ENCODE measurements around the gene RSF1.
"Not testable (repeated sequence)": the region's sequence is repeated elsewhere in the genome, so short reads cannot be mapped to it uniquely, and the experiment has no call there.

The RSF1 gene, protein sequence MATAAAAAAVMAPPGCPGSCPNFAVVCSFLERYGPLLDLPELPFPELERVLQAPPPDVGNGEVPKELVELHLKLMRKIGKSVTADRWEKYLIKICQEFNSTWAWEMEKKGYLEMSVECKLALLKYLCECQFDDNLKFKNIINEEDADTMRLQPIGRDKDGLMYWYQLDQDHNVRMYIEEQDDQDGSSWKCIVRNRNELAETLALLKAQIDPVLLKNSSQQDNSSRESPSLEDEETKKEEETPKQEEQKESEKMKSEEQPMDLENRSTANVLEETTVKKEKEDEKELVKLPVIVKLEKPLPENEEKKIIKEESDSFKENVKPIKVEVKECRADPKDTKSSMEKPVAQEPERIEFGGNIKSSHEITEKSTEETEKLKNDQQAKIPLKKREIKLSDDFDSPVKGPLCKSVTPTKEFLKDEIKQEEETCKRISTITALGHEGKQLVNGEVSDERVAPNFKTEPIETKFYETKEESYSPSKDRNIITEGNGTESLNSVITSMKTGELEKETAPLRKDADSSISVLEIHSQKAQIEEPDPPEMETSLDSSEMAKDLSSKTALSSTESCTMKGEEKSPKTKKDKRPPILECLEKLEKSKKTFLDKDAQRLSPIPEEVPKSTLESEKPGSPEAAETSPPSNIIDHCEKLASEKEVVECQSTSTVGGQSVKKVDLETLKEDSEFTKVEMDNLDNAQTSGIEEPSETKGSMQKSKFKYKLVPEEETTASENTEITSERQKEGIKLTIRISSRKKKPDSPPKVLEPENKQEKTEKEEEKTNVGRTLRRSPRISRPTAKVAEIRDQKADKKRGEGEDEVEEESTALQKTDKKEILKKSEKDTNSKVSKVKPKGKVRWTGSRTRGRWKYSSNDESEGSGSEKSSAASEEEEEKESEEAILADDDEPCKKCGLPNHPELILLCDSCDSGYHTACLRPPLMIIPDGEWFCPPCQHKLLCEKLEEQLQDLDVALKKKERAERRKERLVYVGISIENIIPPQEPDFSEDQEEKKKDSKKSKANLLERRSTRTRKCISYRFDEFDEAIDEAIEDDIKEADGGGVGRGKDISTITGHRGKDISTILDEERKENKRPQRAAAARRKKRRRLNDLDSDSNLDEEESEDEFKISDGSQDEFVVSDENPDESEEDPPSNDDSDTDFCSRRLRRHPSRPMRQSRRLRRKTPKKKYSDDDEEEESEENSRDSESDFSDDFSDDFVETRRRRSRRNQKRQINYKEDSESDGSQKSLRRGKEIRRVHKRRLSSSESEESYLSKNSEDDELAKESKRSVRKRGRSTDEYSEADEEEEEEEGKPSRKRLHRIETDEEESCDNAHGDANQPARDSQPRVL (N-terminal part only)

DNA sequence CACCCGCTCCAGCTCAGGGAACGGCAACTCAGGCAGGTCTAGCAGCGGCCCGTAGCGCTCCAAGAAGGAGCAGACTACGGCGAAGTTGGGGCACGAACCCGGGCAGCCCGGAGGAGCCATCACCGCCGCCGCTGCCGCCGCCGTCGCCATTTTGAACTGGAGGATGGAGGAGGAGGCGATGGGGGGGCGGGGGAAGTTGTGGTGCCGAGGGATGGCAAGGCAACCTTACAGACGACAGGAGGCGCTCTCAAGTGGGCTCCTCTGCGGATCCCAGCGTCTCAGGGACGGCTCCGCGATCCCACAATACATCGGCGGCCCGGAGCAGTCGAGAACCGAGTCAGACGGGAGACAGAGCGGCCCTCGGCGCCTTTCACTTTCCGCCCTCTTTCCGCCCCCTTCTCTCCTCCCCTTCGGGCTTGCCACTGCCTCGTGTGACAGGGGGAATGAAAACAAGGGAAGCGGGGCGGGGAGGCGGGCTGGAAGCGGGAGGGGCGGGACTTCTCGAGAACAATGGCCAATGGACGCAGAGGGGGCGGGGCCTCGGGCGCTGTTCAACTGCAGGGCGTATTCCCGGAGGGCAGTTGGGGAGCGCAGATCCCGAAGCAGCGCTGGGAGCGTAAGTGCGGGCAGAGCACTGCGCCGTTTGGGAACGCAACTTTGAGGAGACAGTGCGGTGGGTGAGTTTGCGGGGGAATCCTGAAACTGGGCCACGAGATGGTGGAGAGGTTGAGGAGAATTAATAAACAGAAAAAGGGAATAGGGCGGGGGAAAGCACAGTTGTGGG is at the start of gene RSF1, which contains the start of gene AAMDC:
Gene RSF1 (minus strand): TSS at position 158 of the 784 bp plus-strand sequence. CDS start 8 bp downstream, at position 150.
Gene AAMDC (plus strand): TSS at position 580 of the 784 bp plus-strand sequence. CDS start 21,353 bp downstream, outside the sequence.
- peak; percentile 99 for DNase-seq

DNA sequence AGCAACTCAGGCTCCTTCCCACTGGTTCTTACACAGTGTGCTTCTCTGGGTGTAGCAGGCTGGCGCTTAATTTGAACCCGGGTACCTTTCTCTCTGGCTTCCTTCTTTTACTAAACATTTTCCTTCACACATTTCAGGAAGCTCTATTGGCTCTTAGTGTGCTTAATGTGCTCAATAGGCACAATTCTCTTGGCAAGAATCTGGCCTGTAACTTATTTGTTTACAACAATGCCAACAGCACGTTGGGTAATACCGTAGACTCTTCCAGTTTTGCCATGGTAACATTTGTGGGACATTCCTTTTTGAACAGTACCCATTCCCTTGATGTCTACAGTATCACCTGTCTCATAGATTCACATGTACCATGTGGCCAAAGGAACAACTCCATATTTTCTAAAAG is 48.2 kb upstream of the RSF1 start:
- no peak for DNase-seq

DNA sequence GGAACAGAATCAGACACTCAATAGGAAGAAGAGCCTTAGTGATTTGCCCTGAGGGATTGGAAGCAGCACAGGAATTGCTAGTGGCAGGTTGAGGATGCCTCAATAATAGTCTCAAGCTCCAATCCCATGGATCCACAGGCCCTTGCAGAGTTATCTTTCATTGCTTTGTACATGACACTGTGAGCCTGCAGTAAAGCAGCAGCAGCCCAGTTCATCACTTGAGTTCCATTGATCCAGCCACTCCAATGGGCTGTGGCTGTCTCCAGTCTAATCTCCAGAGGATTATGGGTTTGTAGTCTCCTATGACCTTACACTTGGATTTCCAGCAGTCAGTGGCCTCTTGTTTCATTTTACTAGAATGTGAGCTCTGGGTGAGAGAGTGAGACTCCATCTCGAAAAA is 45.8 kb upstream of the RSF1 start:
- DNase-seq = no peak

DNA sequence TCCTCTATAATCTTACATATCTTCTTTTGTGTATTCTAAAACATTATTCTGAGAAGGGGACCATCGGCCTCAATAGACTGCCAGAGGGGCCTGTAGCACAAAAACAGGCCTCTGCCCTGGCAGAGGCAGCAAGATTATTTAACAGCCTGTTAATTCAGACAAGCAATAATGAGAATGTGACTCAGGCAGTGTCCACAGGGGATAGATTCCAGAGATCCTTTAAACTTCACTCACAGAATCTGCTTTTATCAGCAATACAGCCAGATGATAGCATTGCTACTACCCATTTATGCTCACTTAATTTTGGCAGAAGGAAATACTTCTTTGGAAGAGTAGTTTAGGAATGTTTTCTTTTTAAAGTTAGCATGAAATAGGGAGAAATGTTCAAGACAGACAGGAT is 45.3 kb upstream of the RSF1 start:
- peak; percentile 26 for DNase-seq

DNA sequence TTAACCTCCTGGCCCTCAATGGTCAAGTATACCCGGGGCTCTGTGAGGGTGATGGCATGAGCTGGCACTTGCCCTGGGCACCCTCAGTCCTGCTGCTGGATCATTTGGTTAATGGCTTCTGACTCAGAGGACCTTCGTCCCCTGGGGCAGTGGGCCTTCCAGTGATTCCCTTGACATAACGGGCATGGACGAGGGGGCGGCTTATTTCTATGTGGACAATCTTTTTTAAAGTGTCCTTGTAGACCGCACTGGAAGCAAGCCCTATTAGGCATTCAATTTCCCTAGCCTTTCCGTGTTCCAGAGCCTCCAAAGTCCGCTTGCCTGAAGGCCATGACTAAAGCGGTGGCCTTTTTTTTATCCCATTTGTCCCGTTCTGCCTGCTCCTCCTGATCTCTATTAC is 40.9 kb upstream of the RSF1 start:
- not testable (repeated sequence) for DNase-seq

DNA sequence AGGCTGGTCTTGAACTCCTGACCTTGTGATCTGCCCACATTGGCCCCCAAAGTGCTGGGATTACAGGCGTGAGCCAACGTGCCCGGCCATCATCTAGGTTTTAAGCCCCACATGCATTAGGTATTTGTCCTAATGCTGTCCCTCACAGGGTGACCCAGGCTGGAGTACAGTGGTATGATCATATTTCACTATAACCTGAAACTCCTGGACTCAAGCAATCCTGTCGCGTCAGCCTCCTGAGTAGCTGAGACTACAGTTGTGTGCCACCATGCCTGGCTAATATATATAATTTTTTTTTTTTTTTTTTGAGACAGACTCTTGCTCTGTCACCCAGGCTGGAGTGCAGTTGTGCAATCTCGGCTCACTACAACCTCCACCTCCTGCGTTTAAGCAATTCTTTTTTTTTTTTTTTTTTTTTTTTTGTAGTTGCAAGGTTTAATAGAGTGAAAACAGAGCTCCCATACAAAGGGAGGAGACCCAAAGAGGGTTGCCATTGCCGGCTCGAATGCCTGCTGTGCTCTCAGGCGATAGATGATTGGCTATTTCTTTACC is 37.5 kb upstream of the RSF1 start:
- DNase-seq = not testable (repeated sequence)

DNA sequence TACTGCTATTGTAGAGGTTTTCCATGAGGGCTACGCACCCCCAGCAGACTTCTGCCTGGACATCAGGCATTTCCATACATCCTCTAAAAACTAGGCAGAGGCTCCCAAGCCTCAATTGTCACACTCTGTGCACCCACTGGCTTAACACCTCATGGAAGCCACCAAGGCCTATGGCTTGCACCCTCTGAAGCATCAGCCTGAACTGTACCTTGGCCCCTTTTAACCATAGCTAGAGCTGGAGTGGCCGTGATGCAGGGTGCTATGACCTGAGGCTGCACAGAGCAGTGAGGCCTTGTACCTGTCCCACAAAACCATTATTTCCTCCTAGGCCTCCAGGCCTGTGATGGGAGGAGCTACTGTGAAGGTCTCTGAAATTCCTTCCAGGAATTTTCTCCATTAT is 34.3 kb upstream of the RSF1 start:
- DNase-seq = no peak

DNA sequence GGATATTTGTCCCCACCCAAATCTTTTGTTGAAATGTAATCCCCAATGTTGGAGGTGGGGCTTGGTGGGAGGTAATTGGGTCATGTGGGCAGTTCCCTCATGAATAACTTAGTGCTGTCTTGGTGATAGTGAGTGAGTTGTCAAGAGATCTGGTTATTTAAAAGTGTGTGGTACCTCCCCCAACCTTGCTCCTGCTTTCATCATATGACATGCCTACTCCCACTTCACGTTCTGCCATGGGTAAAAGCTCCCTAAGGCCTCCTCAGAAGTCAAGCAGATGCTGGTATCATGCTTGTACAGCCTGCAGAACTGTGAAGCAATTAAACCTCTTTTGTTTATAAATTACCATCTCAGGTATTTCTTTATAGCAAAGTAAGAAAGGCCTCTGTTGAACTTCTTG is 31.0 kb upstream of the RSF1 start:
- no peak for DNase-seq

DNA sequence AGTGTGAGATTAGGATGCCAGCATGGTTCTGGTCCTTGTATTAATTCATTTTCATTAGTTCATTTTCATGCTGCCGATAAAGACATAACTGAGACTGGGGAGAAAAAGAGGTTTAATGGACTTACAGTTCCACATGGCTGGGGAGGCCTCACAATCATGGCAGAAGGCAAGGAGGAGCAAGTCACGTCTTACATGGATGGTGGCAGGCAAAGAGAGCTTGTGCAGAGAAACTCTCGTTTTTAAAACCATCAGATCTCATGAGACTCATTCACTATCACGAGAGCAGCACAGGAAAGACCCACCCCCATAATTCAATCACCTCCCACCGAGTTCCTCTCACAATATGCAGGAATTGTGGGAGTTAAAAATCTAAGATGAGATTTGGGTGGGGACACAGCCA is 23.2 kb upstream of the RSF1 start:
- not testable (repeated sequence) for DNase-seq

DNA sequence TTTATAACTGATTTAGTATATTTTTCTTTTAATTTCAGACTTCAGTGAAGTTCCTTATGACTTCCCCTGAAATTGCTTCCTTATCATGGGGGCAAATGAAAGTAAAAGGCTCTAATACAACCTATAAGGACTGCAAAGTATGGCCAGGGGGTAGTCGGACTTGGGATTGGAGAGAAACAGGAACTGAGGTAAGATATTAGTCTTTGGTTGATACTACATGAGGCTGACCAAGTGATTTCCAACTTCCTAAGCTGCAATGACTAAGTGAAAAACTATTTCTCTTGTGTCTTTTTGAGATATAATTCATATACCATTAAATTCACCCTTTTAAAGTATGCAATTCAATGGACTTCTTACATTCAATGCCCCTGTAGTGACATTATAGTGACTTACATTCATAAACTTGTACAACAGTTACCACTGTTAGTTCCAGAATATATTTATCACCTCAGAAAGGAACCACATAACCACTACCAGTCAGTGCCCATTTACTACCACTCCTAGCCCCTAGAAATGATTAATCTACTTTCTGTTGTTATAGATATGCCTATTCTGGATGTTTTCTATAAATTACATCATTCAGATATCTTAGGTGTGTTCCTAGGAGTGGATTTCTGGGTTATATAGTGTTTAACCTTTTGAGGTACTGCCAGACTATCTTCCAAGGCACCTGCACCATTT is 22.1 kb upstream of the RSF1 start:
- peak; percentile 13 for DNase-seq

DNA sequence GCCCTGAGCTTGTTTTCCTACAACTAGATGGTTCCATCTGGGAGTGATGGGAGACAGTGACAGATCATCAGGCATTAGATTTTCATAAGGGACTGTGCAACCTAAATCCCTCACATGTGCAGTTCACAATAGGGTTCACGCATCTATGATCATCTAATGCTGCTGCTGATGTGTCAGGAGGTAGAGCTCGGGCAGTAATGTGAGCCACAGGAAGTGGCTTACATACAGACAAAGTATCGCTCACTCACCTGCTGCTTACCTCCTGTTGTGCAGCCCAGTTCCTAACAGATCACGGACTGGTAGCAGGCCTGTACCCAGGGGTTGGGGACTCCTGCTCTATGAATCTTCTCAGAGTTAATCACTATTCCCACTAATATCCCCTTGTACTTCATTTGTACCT is 12.8 kb upstream of the RSF1 start:
- no peak for DNase-seq

DNA sequence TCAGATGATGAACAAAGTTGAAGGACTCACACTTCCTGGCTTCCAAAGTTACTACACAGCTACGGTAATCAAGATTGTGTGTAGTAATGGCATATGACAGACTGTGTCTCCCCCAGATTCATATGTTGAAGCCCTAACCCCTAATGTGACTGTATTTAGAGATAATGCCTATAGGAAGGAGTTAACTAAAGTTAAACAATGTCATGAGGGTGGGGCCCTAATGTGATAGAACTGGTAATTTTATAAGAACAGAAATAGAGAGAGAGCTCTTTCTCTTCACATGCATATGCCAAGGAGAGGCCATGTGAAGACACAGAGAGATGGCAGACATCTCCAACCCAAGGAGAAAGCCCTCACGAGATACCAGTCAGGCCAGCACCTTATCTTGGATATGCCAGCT is 8.4 kb upstream of the RSF1 start:
- no peak for DNase-seq

DNA sequence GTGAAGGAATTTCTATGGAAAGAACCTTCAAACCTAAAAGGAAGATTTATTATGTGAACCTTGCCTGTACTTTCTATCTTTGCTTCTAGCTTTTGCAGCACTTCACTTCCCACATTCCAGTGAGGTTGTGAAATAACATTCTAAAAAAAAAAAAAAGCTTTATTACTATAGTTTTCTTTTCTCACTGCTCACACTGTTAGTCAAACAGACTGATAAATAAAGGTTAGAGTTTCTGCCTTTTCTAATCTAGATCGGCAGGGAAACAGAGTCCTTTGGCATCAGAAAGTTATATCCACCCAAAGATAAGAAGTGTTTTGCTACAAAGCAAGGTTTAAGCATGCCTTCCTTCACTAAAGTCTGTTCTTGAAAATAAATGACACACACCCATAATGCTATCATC is 3.3 kb upstream of the RSF1 start:
- DNase-seq = peak; percentile 47

DNA sequence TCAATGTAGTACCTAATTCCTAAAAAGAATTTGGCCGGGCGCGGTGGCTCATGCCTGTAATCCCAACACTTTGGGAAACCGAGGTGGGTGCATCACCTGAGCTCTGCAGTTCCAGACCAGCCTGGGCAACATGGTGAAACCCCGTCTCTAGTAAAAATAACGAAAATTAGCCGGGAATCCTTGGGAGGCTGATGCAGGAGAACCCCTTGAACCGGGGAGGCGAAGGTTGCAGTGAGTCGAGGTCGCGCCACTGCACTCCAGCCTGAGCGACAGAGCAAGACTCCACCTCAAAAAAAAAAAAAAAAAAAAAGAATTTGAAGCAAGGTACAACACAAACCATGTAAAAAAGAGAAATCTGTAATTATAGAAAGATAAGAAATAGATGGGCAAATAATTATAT is 1.6 kb upstream of the RSF1 start:
- DNase-seq = not testable (repeated sequence)

DNA sequence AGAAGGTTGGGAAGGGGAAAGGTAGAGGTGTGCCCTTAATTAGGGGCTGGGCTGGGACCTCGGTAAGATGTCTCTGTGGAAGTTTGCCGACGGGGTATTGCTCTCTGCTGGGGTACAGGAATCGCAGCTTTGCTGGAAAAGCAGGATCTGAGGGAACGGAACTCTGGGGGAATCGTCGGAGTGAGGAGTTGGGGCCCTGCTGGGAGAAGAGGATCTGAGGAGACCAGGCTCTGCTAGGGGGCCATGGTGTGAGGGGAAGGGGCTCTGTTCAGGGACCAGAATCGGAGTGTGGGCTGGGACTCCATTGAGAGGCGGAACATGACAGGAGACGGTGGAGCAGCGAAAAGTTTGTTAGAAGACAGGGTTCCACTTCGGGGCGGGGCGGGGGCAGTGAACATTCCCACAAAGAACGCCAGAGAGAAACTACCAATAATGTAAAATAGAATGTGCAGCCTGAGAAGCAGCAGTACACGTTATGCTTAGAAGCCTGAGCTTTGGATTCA is 878 bp upstream of the RSF1 start:
- DNase-seq = peak; percentile 25

DNA sequence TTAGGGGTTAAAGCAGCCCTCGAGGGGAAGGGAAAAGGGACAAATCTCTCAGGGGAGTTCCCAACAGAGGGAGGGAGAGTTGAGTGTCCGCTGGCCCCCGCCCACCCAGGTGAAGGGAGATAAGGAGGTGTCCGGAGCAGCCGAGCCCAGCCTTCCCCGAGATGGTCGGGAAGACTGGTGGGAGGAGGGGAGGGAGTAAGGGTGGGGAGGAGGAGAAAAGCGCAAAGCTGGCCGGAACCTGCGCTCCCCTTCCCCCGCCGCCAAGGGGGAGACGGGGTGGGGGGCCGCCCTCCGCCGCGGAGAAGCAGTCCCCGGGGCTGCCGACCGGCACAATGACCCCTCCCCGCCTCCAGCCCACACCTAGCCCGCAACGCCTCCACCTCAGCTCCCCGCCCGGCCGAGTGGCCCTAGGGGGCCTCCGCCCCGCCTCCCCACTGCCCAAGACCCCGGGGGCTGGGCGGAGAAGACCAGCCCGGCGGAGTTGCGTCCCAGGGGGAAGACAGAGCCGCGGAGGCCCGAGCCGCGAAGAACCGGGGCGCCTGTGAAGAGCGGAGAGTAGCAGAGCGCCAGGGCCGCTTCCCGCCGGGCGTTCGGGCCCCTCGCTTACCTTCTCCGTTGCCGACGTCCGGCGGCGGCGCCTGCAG is 479 bp downstream of the RSF1 start:
- peak; percentile 35 for DNase-seq

DNA sequence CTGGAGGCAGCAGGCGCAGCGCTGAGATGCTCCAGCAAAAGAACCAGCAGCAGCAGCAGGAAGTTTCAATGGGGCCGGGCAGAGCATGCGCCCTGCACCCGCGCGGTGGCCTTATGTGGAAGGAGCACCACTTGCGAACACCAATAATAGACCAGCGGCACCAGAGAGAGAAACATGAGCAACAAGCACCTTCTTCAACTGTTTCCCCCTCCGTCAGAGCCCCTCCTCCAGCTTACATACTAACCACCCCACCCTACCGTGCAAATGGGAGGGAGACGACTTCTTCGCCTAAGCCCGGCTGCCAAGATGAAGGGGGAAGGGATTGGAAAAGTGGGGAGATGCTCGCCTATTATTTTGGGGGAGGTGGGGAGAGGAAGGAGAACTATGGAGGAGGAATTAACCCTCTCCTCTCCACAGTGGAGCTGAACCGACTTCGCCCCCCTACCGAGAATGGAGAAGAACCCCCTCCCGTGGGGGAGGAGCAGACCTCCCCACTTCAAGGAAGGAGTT is 1.1 kb downstream of the RSF1 start:
- DNase-seq = peak; percentile 85

DNA sequence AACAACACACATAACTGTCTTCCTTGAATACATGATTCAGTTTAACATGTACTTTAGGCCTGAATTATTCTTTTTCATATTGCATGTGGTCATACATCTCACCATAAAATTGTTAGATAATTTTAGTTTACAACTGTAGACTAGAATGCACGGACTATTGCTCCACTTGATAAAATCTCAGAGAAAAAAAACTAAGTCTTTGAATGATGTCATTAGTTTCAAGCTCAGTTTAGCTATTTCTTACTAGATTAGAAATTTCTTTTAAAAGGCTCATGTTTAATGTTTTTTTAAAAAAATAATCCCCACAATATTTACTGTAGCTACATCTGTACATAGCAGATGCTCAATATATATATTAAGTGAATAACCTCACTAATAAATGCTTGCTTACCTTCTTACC is 5.1 kb downstream of the RSF1 start:
- no peak for DNase-seq

DNA sequence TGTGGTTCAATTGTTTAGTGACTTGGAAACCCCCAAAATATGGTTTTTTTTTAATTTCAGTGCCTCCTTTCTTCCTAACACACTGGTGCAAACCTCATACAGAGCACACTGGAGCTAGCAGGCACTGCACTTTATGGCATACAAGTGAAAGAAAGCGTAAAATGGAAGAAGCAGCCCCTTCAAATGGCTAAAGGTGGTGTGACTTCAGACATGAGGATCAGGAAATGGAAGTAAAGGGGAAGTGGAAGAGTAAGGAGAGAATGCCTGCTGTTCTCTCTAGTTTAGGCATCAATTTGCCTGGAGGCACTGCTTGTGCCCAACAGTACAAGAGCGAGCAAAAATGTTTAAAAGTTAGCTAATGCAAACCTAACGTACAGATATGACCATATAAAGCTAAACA is 5.7 kb downstream of the RSF1 start:
- no peak for DNase-seq

DNA sequence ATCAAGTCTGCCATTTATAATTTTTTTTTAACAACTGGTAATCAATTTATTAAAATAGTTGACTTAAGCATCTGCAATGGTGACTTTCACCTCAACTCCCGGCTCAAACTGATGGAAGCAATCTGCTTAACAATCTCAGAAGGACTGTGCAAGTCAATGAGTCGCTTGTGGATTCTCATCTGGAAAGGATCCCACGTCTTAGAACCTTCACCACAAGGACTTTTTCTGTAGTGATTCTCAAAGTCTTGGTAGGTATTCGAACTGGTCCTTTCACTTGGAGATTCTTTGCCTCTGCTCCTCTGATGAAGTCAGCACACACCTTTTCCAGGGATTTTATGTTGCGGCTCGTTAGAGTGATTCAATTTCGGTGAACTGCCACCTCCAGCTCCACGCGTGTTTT is 7.3 kb downstream of the RSF1 start:
- DNase-seq = peak; percentile 24

Measured in fibroblast of skin of right quadriceps (primary cell).